ENCODE data around the gene PSMD2. TPM values are rescaled to one million over a fixed set of nuclear protein-coding genes. Genes with fewer than 3 reads are reported as not detected.
A peak's percentile ranks its signal among the peaks of the same experiment; 100 is the strongest.

Gene PSMD2
- total RNA-seq, 4 donors from 2014 or later: 136 to 320 (median 244) TPM

DNA sequence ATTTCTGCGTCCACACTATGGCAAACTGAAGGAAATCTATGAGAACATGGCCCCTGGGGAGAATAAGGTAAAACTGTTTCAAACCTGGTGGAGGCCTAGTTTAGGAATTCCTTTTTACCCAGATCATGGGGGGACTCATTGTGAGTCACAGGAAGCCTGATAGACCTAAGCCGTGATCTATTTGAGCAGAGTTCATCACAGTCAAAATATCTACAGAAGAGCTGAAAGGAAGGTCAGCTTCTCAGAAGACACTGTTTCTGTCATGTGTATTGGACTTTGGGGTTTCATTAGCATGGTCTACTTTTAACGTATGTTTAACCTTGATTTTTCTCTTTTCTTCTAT lies 1.3 kb downstream of the PSMD2 start:
- Histone ChIP-seq H3K27me3 (no peaks in the 10 kb centered on the region), H3K4me1 (peaks cover 11 to 13% of the 10 kb centered on the region in 2 donors), H3K9me3 (no peaks in the 10 kb centered on the region), H3K27ac (no peak overlapping the region), H3K36me3 (peaks cover 39 to 44% of the 10 kb centered on the region in 2 donors), H3K4me3 (replicated peaks in 1 of 3) (peak overlapping the region in 1 of 3 donors; percentile 56)
- intact Hi-C loops (cut with DNase I): loop anchor here (5.0 kb wide), 1 partner anchor 123 kb away; no protein-coding TSS in a partner anchor
- no peak for DNase-seq
- TF ChIP-seq, protein P1, sequence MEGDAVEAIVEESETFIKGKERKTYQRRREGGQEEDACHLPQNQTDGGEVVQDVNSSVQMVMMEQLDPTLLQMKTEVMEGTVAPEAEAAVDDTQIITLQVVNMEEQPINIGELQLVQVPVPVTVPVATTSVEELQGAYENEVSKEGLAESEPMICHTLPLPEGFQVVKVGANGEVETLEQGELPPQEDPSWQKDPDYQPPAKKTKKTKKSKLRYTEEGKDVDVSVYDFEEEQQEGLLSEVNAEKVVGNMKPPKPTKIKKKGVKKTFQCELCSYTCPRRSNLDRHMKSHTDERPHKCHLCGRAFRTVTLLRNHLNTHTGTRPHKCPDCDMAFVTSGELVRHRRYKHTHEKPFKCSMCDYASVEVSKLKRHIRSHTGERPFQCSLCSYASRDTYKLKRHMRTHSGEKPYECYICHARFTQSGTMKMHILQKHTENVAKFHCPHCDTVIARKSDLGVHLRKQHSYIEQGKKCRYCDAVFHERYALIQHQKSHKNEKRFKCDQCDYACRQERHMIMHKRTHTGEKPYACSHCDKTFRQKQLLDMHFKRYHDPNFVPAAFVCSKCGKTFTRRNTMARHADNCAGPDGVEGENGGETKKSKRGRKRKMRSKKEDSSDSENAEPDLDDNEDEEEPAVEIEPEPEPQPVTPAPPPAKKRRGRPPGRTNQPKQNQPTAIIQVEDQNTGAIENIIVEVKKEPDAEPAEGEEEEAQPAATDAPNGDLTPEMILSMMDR (IDR thresholded peaks at IDR 0.05): no peak
- no peak for TF ChIP-seq POLR2A (IDR thresholded peaks at IDR 0.05)
- WGBS, 2 donors: 84 to 87% methylated on average over 3 of the region's 3 CpGs

DNA sequence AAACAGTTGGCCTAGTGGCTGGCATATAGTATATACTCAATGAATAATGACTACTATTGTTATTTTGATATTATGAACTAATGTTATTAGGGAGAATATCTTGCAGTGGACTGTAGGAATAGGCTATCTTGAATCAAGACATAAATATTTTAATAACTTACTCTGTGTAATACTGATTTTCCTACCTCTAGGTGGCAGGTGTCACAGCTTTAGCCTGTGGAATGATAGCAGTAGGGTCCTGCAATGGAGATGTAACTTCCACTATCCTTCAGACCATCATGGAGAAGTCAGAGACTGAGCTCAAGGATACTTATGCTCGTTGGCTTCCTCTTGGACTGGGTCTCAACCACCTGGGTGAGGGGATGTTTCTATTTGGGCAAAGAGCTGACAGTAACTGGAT lies 6.5 kb downstream of the PSMD2 start:
- Histone ChIP-seq H3K36me3 (peaks cover 72 to 73% of the 10 kb centered on the region in 2 donors), H3K9me3 (no peaks in the 10 kb centered on the region), H3K27me3 (no peaks in the 10 kb centered on the region), H3K4me1 (peaks cover 0 to 2% of the 10 kb centered on the region in 2 donors), H3K27ac (no peak overlapping the region), H3K4me3 (replicated peaks in 1 of 3) (no peak overlapping the region)
- TF ChIP-seq POLR2A (IDR thresholded peaks at IDR 0.05): no peak
- TF ChIP-seq, protein P1 (IDR thresholded peaks at IDR 0.05): peak in 1 of 6 experiments; percentile 26
- no peak for DNase-seq
- WGBS, 2 donors: 40 to 48% methylated on average over 1 of the region's 1 CpG
- intact Hi-C loops (cut with DNase I): no loop called here

DNA sequence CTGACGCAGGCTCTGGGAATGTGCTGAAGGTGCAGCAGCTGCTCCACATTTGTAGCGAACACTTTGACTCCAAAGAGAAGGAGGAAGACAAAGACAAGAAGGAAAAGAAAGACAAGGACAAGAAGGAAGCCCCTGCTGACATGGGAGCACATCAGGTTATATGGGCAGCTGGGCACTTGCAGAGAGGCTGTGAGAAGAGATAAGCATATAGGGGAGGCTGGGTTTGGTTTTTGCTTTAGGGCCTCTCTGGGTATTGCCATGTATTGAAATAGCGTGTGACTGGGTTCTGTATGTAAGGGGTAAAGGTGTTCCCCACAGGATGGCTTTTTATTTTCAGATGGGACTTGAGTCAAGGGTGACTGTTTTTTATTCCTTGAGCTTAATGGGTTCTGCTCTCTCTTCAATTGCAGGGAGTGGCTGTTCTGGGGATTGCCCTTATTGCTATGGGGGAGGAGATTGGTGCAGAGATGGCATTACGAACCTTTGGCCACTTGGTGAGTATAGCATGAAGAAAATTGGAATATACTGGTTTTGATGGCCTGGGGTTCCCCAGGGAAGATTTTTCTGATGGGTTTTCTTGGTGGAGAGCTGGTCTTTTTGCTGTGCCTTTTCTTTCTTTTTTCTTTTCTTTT lies 7.4 kb downstream of the PSMD2 start:
- Histone ChIP-seq H3K36me3 (peaks cover 68 to 69% of the 10 kb centered on the region in 2 donors), H3K27me3 (no peaks in the 10 kb centered on the region), H3K9me3 (no peaks in the 10 kb centered on the region), H3K4me1 (no peaks in the 10 kb centered on the region), H3K27ac (no peak overlapping the region), H3K4me3 (replicated peaks in 1 of 3) (no peak overlapping the region)
- 94 to 95% methylated on average over 4 of the region's 4 CpGs for WGBS, 2 donors
- no peak for DNase-seq
- intact Hi-C loops (cut with DNase I): no loop called here
- no peak for TF ChIP-seq POLR2A (IDR thresholded peaks at IDR 0.05)
- TF ChIP-seq, protein P1 (IDR thresholded peaks at IDR 0.05): no peak

DNA sequence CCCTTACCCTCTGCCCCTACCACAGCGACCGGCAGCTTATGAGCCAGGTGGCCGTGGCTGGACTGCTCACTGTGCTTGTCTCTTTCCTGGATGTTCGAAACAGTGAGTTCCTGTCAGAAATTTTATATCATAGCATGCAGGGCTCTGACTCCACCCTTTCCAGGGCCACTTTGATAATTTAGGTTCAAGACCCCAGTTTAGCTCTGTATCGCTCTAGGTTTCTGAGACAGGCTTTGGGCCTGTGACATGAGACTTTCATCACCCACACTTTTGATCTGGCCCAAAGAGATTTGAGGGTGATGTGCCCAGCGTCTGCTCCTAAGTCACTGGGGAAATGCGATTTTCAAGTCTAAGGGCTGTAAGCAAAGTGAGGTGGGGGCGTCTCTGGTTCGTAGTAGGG lies 8.9 kb downstream of the PSMD2 start:
- intact Hi-C loops (cut with DNase I): no loop called here
- no peaks in the 10 kb centered on the region for H3K4me1 ChIP-seq
- no peak for DNase-seq
- no peak overlapping the region for H3K4me3 ChIP-seq (replicated peaks in 1 of 3)
- H3K27me3 ChIP-seq: no peaks in the 10 kb centered on the region
- peaks cover 54 to 55% of the 10 kb centered on the region in 2 donors for H3K36me3 ChIP-seq
- no peak for TF ChIP-seq POLR2A (IDR thresholded peaks at IDR 0.05)
- H3K9me3 ChIP-seq: no peaks in the 10 kb centered on the region
- 94 to 96% methylated on average over 9 of the region's 9 CpGs for WGBS, 2 donors
- no peak overlapping the region for H3K27ac ChIP-seq

GRCh38 chr3:184308744-184309143 lies 9.7 kb downstream of the PSMD2 start:
- WGBS, 2 donors: 80% methylated on average over 7 of the region's 7 CpGs
- Histone ChIP-seq H3K36me3 (peaks cover 46% of the 10 kb centered on the region in 2 donors), H3K27ac (no peak overlapping the region), H3K4me1 (peaks cover 0 to under 1% of the 10 kb centered on the region in 2 donors), H3K27me3 (no peaks in the 10 kb centered on the region), H3K9me3 (no peaks in the 10 kb centered on the region), H3K4me3 (replicated peaks in 1 of 3) (no peak overlapping the region)
- intact Hi-C loops (cut with DNase I): no loop called here
- no peak for DNase-seq
- no peak for TF ChIP-seq POLR2A (IDR thresholded peaks at IDR 0.05)
- TF ChIP-seq, protein P1 (IDR thresholded peaks at IDR 0.05): no peak

Measured in thyroid gland (tissue), 4 donors.